NCI-H345 (cell line): ENCODE measurements around the gene MYBPC1.

Experiments
- DNase-seq: peaks from one replicate; lab custom pipeline; 2025; lab: John Stamatoyannopoulos, UW

Gene MYBPC1

DNA sequence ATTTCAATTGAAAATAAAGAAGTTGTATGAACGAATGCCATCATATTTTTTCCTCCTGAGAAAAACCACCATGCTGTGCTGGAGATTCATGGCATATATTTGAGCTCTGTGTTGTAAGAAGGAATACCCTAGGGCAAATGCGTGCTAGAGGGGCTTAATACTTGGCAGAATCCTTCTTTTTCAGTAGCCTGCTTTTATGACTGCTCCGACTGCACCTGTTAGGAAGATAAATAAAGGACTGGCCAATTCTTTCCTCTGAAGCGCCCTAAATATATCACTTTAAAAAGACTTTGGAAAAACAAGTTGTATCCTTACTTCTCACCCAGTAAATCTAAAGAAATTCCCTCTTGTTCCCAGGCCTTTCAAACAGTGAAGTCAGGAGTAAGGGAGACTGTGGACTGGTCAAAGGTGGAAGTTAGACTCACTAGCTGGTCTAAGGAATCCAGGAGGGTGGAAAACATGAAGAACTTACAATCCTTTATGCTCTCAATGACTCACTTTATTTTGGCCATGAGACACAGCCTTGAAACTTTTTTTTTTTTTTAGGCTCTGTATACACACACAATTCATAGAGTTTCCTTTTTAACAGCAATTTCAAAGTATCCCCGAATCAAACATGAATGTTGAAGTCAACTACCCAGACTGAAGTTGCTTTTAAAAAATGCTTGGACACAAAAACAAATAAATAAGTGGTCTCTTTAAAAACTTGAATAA lies 5.2 kb downstream of the MYBPC1 start:
- no peak for DNase-seq

DNA sequence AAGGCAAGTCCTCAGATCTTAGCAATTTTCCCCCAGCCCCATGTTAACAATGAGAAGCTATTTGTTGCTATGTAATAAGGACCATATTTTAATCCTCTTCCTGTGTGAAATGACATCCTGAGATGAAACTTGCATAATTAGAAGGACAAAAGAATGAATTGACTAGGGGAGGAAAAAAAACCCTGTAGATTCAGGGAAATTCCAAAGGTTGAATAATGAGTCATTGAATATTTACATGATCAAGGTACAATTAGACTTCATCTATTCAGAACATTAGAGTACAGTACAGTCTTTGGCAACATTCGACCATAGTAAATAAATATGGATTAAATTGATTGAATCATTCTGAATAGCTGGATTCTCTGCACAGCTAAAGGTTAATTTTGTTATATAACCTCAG lies 9.4 kb downstream of the MYBPC1 start:
- no peak for DNase-seq

DNA sequence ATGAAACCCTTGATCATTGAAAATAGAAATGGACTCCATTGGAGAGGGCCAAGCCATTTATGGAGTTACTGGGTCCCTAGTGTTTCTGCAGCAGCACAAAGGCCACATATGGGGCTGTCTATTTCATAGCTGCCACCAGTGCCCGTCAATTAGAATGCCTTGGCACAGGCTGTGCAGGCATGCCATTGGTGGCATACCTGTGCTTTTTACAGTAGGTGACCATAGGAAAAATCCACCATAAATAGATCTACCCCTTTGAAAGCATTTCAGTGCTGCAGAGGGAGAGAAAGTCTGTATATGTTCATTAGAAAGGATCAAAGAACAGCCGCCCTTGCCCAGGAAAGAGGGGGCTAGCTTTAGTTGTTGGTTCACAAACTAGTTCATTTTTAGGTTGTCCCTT lies 13.1 kb downstream of the MYBPC1 start:
- DNase-seq, result no peak

DNA sequence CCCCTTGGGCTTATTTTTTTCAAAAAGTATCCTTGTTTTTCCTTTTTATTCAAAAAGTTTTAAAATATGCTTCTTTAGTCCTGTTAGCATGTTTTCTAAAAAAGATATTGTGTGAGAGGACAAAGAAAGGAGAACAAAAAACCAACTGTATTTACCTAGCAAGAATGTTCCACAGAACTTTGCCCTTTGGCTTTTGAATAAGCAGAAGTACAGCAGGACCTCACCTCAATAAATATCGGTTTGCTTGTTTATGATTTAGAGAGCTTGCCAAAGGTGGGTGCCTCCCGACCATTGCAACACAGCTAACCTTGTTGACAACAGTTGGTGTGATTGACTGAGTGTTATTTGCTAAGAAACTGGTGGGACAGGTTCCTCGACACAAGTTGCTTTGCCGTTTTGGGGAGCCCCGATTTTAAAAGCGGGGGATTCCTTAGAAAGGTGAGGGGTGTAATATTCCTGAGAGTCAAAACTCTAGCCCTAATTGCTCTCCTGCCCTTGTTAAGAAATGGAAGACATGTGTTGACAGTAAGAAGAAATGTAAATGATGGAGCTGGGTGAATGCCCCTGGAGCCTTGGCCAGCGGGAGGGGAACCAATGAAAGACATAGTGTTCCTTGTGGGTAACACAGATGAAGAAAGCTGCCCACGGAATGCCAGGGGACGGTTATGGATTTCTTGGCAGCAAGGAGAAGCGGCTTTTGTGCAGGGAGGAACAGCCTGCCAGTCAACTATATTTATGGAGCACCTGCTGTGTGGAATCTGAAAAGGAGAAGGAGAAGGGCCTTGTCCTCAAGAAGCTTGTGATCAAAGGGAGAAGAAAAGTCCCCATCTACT lies 13.7 kb downstream of the MYBPC1 start:
- DNase-seq, result no peak

DNA sequence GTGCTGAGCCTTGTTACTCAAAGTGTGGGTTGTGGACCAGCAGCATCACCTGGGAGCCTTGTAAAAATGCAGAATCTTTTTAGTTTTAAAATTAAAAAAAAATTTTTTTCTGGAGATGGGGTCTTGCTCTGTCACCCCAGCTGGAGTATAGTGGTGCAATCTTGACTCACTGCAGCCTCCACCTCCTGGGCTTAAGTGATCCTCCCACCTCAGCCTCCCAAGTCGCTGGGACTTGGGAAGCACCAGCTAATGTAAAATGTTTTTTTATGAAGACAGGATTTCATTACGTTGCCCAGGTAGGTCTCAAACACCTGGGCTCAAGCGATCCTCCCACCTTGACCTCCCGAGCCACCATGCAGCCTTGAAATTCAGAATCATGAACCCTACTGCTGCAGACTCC lies 14.4 kb downstream of the MYBPC1 start:
- DNase-seq, result no peak

DNA sequence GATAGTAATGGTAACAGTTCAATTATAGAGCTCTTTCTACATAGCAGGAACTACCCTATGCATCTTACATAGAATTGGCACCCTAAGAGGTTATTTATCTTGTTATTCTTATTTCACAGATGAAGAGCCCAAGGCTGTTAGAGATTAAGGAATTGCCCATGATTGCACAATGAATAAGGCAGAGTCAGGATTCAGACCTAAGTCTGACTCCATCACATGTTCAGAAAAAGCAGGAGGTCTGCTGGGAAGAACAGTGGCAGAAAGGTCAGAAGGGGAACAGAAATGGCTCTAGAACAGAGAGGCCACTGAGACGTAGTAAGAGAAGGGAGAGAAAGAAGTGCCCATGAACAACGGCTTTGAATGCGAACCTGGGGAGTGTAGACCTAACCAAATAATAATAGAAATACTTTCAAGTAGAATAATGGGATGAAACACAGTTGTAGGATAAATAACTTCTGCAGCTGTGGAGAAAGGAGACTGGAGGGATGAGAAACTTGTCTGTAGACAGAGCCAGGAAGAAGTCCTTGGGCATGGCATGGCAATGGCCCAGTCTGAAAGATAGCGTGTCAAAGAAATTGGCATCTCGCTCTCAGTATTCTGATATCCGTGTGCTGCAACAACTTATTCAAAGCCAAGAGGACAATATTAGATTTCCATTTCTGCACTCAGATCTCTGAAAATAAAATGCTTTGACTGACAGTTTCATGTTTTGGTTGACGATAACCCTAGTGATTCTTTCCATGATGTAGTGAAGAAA lies 17.6 kb downstream of the MYBPC1 start:
- no peak for DNase-seq

DNA sequence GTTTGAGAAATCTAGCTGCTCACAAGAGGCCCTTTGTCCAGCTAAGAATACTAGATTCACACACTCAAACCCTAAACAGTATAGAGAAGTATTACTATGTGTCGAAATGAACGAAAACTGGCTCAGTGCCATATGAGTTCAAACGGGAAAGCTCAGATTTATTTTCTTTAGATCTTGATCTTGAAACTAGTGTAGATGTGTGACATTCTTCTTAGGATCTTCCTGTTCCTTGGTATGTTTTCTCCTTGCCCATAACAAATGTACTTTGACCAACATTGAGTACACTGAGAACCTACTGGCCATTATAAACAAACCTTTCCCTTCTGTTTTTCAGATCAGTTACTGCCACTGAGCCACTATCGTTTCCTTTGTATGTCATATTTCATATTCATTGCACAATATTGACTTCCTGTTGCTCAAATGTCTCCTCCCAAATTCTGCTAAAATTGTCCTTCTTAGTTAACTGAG lies 21.3 kb downstream of the MYBPC1 start:
- no peak for DNase-seq

DNA sequence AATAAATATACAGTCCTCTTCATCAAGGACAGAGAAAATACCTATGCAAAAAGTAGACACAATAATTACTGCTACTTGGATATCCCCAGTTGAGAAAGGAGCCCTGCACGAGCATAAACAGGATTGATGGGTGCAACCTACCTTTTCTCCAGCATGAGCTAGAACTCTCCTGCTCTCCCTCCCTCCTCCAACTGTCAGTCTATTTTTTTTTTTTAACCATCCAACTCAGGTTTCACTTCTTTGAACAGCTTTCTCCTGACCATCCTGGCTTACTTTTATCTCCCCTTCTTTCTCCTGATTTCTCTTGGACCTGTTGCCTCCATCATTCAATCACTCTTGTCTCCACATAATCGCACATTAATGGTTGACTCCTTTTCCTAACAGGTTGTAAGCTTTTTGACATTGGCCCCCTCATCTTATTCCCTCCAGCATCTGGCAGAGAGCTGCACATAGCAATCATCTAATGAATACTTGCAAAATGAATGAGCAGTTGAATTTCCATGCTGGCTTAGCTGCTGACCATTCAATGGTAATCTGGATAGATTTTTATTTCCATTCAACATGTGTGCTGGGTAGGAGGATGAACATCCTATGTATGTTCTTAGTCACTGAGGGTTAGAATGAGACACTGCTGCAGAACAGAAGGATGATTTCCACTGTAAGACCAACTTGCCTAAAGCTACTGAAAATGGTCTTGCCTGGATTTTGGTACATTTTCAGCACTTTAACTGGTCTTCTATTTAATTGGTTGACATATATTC lies 24.4 kb downstream of the MYBPC1 start:
- DNase-seq, result no peak

DNA sequence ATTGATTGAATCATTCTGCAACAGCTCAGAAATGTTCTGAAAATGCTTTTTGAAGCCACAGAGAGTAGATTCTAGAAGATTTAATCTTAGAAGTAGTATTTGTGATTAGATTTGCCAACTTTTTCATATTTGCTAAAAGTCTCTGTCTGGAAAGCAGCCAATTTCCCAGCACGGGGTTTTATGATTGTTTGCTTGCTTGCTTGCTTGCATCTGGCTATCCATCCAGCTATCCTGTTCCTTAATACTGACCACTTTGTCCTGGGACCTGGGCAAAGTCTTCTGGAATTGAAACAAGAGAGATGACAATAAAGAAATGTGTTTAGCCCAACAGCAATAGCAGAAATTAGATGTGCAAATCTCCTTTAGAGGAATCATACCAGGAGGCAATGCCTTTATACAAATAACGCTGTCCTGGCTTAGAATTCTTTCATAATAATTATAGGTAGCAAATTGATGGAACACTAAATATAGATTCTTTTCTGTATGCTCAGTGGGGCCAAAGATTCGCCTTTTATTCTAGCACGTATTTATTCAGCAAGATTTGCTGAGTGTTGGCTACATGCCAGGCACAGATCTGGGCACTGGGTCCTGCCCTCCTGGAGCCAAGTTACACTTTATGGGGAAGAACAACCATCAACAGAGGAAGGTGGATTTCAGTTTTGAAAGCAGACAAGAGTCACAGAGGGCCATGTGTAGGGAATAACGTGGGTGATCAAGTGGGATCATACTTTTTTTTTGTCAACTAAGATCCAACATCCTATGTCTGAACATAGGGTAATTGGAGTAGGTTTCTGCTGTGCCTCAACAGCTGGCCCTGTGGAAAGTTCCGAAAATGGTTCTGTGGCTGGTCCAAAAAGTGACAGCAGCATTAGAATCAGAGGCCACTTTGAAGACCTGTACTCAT lies 25.3 kb downstream of the MYBPC1 start:
- DNase-seq, result peak; percentile 54

DNA sequence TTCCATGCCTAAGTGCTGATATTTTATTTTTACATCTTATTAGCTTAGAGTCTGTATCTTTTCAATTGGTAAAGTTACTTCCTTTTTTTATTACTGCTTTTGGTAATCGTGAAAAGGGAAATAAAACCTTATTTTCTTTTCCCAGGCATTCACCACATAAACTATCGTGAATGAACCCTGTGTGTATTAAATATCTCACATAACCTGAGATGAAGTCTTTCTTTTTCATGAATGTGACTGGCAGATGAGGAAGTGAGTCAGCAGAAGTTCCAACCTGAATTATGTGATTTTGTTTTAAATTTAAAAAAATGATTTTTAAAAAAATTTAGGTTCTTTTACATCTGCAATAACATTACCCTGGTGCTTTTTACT lies 26.0 kb downstream of the MYBPC1 start:
- no peak for DNase-seq

DNA sequence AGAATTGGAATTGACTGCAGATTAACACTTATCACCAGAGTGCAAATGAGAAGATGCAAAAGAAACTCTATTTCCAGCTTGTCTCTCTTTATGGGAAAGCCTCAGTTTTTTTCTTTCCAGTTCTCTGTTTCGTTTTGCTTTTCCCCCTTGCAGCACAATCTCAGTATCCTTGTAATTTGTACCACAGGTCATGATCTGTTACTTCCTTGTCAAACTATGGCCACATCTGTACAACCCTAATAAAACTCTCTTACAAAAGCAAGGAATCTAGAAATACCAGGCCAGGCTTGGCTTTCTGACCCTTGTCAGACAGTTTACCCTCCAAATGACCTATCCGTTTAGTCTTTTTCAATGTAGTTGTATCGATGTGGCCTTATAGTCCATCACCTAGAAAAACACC lies 33.9 kb downstream of the MYBPC1 start:
- DNase-seq, result no peak

DNA sequence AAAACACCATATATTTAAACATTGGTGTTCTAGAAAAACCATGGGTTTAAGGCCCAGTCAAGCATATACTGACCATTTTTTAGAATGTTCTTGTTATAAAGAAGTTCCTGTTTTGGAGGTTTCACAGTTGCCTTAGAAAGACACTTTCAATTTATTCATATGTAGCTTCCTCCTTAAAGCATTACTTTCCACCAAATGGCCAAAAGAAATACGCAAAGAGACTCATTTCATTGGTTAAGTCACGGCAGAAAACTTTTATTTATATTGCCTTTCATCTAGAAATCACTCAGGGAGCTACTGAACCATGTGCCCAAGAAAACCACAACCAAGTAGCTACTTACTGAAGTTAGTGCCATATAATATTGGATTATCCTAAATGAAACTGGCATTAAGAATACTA lies 40.0 kb downstream of the MYBPC1 start:
- no peak for DNase-seq

DNA sequence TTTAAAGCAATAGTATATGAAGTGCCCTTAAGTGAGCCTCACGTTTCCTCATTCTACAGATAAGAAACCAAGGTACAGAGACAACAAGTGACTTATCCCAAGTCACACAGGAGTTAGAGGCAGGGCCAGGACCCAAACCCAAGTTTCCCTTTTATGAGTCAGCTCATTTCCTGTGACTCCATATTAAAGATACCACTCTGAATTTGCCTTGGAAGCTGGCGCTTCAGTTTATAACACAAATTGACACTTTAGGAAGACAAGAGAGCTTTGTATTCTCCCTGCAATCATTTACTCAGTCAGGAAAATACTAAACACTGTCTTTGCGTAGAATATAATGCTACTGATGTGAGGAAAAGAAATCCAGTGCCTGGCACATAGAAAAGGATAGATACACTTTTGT lies 43.2 kb downstream of the MYBPC1 start:
- no peak for DNase-seq

DNA sequence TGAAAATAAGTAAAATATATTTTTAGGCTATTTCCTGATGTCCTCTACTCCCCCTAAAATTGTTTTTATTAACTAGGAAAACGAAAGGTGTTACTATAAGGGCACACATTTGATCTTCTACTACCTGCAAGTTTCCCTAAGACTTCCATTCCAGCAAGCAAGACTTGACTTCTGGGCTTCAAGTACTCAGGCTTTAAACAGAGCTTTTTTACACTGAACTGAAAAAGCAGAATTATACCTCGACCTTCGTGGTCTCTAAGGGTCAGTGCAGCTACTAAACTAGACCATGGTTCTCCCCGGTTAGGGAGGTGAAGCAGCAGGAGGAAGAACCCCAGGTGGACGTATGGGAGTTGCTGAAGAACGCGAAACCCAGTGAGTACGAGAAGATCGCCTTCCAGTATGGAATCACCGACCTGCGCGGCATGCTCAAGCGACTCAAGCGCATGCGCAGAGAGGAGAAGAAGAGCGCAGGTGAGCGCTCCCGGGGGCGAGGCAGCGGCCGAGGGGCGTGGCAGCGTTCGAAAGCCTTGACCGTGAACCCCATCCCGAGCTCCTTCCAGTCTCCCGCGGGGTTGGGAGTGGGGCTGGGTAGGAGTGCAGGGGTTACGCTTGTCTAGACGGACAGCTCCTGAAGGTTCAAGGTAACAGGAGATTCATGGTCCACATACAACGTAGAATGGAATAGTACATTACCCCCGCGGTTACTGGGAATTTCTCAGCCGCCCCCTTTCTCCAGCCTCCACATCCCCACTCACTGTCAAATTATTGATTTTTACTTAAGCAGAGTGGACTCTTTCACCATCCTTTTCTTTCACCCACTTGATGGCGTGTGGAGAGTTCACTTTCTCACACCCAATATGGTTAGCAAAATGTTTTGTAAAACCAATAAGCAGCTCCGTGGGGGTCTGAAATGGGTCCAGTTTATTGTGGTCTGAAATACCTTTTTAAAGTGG lies 47.6 kb downstream of the MYBPC1 start:
- peak; percentile 85 for DNase-seq

DNA sequence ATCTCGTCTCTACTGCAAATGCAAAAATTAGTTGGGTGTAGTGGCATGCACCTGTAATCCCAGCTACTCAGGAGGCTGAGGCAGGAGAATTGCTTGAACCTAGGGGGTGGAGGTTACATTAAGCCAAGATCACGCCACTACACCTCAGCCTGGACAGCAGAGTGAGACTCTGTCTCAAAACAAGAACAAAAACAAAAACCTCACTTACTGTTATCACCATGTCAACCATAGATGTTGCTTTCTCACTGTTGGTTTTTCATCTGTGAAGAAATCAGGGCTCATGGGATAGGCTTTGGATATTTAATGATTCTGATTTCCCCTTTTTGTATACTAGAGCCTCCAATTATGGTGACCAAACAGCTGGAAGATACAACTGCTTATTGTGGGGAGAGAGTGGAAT lies 52.9 kb downstream of the MYBPC1 start:
- DNase-seq, result no peak

DNA sequence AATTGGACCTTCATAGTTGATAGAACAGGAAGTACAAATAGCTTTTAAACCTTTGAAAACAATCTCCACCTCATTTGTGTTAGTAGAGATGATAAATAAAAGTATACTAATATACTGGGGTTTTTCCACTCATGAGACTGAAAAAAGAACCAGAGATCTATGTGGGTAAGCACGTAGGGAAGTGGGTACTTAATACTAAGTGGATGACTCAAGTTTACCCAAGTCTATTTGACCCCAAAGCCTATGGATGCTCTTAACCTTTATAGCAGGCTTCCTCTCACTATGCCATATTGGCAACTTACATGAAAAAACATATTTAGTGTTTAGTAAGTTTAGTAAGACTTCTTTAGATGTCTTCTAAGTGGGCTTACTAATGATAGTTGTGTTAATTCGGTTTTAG lies 53.4 kb downstream of the MYBPC1 start:
- no peak for DNase-seq

DNA sequence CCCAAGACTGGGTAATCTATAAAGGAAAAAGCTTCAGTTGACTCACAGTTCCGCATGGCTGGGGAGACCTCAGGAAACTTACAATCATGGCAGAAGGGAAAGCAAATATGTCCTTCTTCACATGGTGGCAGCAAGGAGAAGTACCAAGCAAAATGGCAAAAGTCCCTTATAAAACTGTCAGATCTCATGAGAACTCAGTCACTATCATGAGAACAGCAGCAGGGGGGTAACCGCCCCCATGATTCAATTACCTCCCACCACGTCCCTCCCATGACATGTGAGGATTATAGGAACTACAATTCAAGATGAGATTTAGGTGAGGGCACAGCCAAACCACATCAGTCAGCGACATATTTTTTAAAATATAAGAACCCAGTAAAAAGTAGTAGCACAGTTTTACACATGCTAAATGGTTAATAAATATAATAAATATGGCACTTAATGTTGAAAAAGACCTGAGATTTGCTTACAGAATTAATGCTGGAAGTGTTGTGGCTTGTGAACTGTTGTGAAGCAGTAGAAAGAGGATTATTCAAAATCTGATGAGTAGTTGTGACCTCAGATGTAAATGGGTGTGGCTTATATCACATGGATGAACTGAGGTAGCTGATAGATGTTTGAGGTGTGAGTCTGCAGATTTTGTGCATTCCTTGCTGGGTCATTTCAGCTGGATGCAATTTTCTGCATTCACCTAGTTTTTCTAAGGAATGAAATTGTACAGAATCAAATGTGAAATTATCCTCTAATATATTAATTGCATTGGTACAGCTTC lies 55.8 kb downstream of the MYBPC1 start:
- no peak for DNase-seq

DNA sequence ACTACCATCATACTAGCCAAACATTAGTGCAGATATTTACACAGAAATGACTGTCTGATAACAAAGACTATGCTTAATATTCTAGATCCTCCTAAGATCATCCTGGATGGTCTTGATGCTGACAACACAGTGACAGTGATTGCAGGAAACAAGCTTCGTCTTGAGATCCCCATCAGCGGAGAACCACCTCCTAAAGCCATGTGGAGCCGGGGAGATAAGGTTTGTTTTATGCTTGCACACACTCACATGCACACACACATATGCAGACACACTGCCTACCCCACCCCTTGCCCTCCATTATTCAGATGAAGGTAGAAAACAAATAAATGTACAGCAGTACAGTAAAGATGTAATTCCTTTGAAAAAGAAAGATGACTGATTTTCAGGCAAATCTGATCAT lies 58.3 kb downstream of the MYBPC1 start:
- DNase-seq, result no peak

DNA sequence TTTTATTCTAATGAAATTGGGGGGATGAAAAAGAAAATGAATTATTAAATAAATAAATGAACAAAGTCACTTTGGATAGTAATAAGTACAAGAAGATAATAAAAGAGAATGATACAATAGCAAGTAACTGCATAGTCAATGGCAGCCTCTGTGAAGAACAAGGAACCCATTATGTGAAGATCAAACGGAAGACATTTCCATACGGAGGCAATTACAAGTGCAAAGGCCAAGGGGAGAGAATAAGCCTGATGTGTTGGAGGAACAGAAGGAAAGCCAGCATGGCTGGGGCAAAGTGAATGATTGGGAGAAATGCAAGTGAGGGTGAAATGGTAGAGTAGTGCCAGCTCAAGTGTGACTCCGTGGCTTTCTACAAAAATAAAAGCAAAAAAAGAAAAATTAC lies 58.7 kb downstream of the MYBPC1 start:
- DNase-seq, result no peak
